MM.1S (cell line): ENCODE measurements around the gene CD74.

Experiments used
- DNase-seq: peaks from one replicate; pipeline ENCODE4 v3.0.0-alpha.2; 2015
- H2AFZ ChIP-seq: fragments of 300-600 bp; sonication (generic); 2 replicates; pipeline ENCODE4 v1.6.0; 2016; ENCODE audit warnings: antibody characterized with exemption, low read length
- H3F3A ChIP-seq: fragments of 300-600 bp; sonication (generic); 2 replicates; pipeline ENCODE4 v1.6.1; 2016; ENCODE audit warnings: mild to moderate bottlenecking, antibody characterized with exemption, low read length, moderate library complexity, mixed read lengths; ENCODE audit not compliant: insufficient read depth
- H3K27ac ChIP-seq: fragments of 300-600 bp; sonication (generic); 2 replicates; pipeline ENCODE4 v1.5.1; 2016; ENCODE audit warnings: mild to moderate bottlenecking, low read length
- H3K27me3 ChIP-seq: fragments of 300-600 bp; sonication (generic); replicated peaks from 2 replicates; pipeline ENCODE4 v1.6.0; 2016; ENCODE audit warnings: low read length; ENCODE audit not compliant: insufficient read depth
- H3K36me3 ChIP-seq: fragments of 300-600 bp; sonication (generic); replicated peaks from 2 replicates; pipeline ENCODE4 v1.6.1; 2016; ENCODE audit warnings: mild to moderate bottlenecking, low read length, mixed read lengths; ENCODE audit not compliant: insufficient read depth
- H3K4me1 ChIP-seq: fragments of 300-600 bp; sonication (generic); 2 replicates; pipeline ENCODE4 v1.6.1; 2016; ENCODE audit warnings: low read length, mixed read lengths
- H3K4me2 ChIP-seq: fragments of 300-600 bp; sonication (generic); 2 replicates; pipeline ENCODE4 v1.6.0; 2016; ENCODE audit warnings: low read depth, low read length
- H3K4me3 ChIP-seq: fragments of 300-600 bp; sonication (generic); 2 replicates; pipeline ENCODE4 v1.5.1; 2016; ENCODE audit warnings: low read length, mixed read lengths
- H3K79me2 ChIP-seq: fragments of 300-600 bp; sonication (generic); 2 replicates; pipeline ENCODE4 v1.6.1; 2016; ENCODE audit warnings: mixed run types, low read length, mixed read lengths
- H3K9ac ChIP-seq: fragments of 300-600 bp; sonication (generic); 2 replicates; pipeline ENCODE4 v1.6.1; 2016; ENCODE audit warnings: low read length, mixed read lengths
- H3K9me2 ChIP-seq: fragments of 300-600 bp; sonication (generic); replicated peaks from 2 replicates; pipeline ENCODE4 v1.6.1; 2016; ENCODE audit warnings: mild to moderate bottlenecking, low read length, mixed read lengths; ENCODE audit not compliant: insufficient read depth
- H3K9me3 ChIP-seq: fragments of 300-600 bp; sonication (generic); replicated peaks from 2 replicates; pipeline ENCODE4 v1.6.1; 2016; ENCODE audit warnings: mild to moderate bottlenecking, low read length, mixed read lengths; ENCODE audit not compliant: insufficient read depth
- H4K20me1 ChIP-seq: fragments of 300-600 bp; sonication (generic); 2 replicates; pipeline ENCODE4 v1.6.1; 2016; ENCODE audit warnings: mild to moderate bottlenecking, low read length, moderate library complexity, mixed read lengths; ENCODE audit not compliant: insufficient read depth
- CTCF ChIP-seq: fragments of 300-600 bp; sonication (generic); IDR thresholded peaks from 2 replicates; pipeline ENCODE4 v1.5.1; 2016; ENCODE audit warnings: antibody characterized with exemption, low read length, mixed read lengths
- EZH2 ChIP-seq: fragments of 300-600 bp; sonication (generic); optimal IDR thresholded peaks from 2 replicates; pipeline ENCODE3; 2017; ENCODE audit warnings: low read depth, mild to moderate bottlenecking, antibody characterized with exemption, low read length, mixed read lengths
- EZH2phosphoT487 ChIP-seq: fragments of 300-600 bp; sonication (generic); IDR thresholded peaks from 2 replicates; pipeline ENCODE4 v1.6.1; 2018; ENCODE audit warnings: antibody characterized with exemption, low read length

The CD74 gene

DNA sequence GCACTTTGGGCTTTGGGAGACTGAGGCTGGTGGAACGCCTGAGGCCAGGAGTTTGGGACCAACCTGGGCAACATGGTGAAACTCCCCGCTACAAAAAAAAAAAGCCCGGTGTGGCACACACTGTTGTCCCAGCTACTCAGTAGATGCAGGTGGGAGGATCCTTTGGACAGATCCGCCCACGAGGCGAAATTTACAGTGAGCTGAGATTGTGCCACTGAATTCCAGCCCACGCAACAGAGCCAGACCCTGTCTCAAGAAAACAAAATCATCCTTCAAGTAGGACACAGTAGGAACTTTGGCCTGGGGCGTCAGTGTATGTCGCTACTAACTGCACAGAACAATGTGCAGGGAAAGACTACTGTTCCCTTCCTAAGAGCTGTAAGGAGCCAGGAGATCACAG lies 32.1 kb upstream of the CD74 start:
- Histone ChIP-seq H3K9ac (no peak overlapping the region), H3K36me3 (peaks cover 26% of the 10 kb centered on the region), H3K27ac (no peak overlapping the region), H3K9me3 (no peaks in the 10 kb centered on the region), H3K79me2 (peaks cover 48% of the 10 kb centered on the region), H3K27me3 (no peaks in the 10 kb centered on the region), H3F3A (peaks cover 48% of the 10 kb centered on the region), H3K4me3 (no peak overlapping the region), H2AFZ (no peak overlapping the region), H4K20me1 (peaks cover 41% of the 10 kb centered on the region), H3K9me2 (no peaks in the 10 kb centered on the region), H3K4me2 (no peak overlapping the region), H3K4me1 (peaks cover 13% of the 10 kb centered on the region; the same call in 1 of the 2 replicates)
- no peak for DNase-seq
- TF ChIP-seq CTCF (no peak), EZH2phosphoT487 (no peak), EZH2 (no peak)

GRCh38 chr5:150443242-150444075 lies 30.7 kb upstream of the CD74 start:
- no peak overlapping the region for H3K4me2 ChIP-seq
- peaks cover 37% of the 10 kb centered on the region for H3K79me2 ChIP-seq
- H3K9me2 ChIP-seq = no peaks in the 10 kb centered on the region
- H3K27ac ChIP-seq = no peak overlapping the region
- no peak overlapping the region for H3K4me3 ChIP-seq
- no peak for DNase-seq
- no peaks in the 10 kb centered on the region for H3K27me3 ChIP-seq
- peaks cover 13% of the 10 kb centered on the region; the same call in 1 of the 2 replicates for H3K4me1 ChIP-seq
- TF ChIP-seq EZH2 (no peak), EZH2phosphoT487 (no peak), CTCF (no peak)
- H3F3A ChIP-seq = peaks cover 48% of the 10 kb centered on the region
- H3K36me3 ChIP-seq = peaks cover 26% of the 10 kb centered on the region
- H3K9ac ChIP-seq = no peak overlapping the region
- no peaks in the 10 kb centered on the region for H3K9me3 ChIP-seq
- H2AFZ ChIP-seq = no peak overlapping the region
- peaks cover 40% of the 10 kb centered on the region for H4K20me1 ChIP-seq

GRCh38 chr5:150442699-150443080 lies 30.0 kb upstream of the CD74 start:
- H3K27me3 ChIP-seq = no peaks in the 10 kb centered on the region
- no peak overlapping the region for H3K27ac ChIP-seq
- TF ChIP-seq EZH2phosphoT487 (no peak), EZH2 (no peak), CTCF (no peak)
- H3K4me1 ChIP-seq = peaks cover 6% of the 10 kb centered on the region; the same call in 1 of the 2 replicates
- H3K9me2 ChIP-seq = no peaks in the 10 kb centered on the region
- peaks cover 29% of the 10 kb centered on the region for H3K79me2 ChIP-seq
- H3K9me3 ChIP-seq = no peaks in the 10 kb centered on the region
- peaks cover 26% of the 10 kb centered on the region for H3K36me3 ChIP-seq
- no peak for DNase-seq
- H2AFZ ChIP-seq = no peak overlapping the region
- H3K4me3 ChIP-seq = no peak overlapping the region
- no peak overlapping the region for H3K4me2 ChIP-seq
- no peak overlapping the region for H3K9ac ChIP-seq
- H3F3A ChIP-seq = peaks cover 54% of the 10 kb centered on the region
- peaks cover 33% of the 10 kb centered on the region for H4K20me1 ChIP-seq
